WTC11 (cell line): ENCODE data around the gene LYST.

Experiments
- CREM ChIP-seq: sonication (generic); formaldehyde crosslinking; IDR thresholded peaks from 2 replicates; pipeline ENCODE4 v1.8.1; 2022; ENCODE audit warnings: mild to moderate bottlenecking, missing genetic modification reagents, moderate library complexity
- EMX1 ChIP-seq: fragments of 250-450 bp; sonication (Bioruptor Pico); IDR thresholded peaks from 2 replicates; pipeline ENCODE4 v1.8.0; 2021; ENCODE audit warnings: mild to moderate bottlenecking
- ESRRA ChIP-seq: sonication (generic); formaldehyde crosslinking; IDR thresholded peaks from 2 replicates; pipeline ENCODE4 v1.8.1; 2022; ENCODE audit warnings: mild to moderate bottlenecking, missing genetic modification reagents, borderline replicate concordance
- GRHL2 ChIP-seq: fragments of 250-450 bp; sonication (Bioruptor Pico); IDR thresholded peaks from 2 replicates; pipeline ENCODE4 v1.8.0; 2022; ENCODE audit warnings: mild to moderate bottlenecking, moderate library complexity; ENCODE audit not compliant: insufficient replicate concordance, severe bottlenecking
- IRF2 ChIP-seq: sonication (generic); formaldehyde crosslinking; IDR thresholded peaks from 2 replicates; pipeline ENCODE4 v1.8.0; 2022; ENCODE audit warnings: low read depth, missing genetic modification reagents, borderline replicate concordance
- KAT7 ChIP-seq: sonication (generic); formaldehyde crosslinking; IDR thresholded peaks from 2 replicates; pipeline ENCODE4 v1.8.1; 2023; ENCODE audit warnings: missing genetic modification reagents, mild to moderate bottlenecking, borderline replicate concordance
- SP1 ChIP-seq: sonication (generic); formaldehyde crosslinking; conservative IDR thresholded peaks from 2 replicates; pipeline ENCODE4 v1.8.1; 2022; ENCODE audit warnings: missing genetic modification reagents
- ZBTB21 ChIP-seq: sonication (generic); formaldehyde crosslinking; IDR thresholded peaks from 2 replicates; pipeline ENCODE4 v1.8.1; 2023; ENCODE audit warnings: mild to moderate bottlenecking, missing genetic modification reagents, borderline replicate concordance
- TF ChIP-seq, protein P1 (sequence below): sonication (generic); formaldehyde crosslinking; conservative IDR thresholded peaks from 2 replicates; pipeline ENCODE4 v1.8.1; 2022; ENCODE audit warnings: mild to moderate bottlenecking, missing genetic modification reagents
- TF ChIP-seq, protein P2 (sequence below): fragments of 200-600 bp; IDR thresholded peaks from 2 replicates; pipeline ENCODE4 v1.8.0; 2022; ENCODE audit warnings: antibody characterized with exemption
- TF ChIP-seq, protein P3 (sequence below): sonication (generic); formaldehyde crosslinking; IDR thresholded peaks from 2 replicates; pipeline ENCODE4 v1.8.0; 2022; ENCODE audit warnings: mild to moderate bottlenecking, missing genetic modification reagents
- TF ChIP-seq, protein P4 (sequence below): sonication (generic); formaldehyde crosslinking; IDR thresholded peaks from 2 replicates; pipeline ENCODE4 v1.8.0; 2023; ENCODE audit warnings: missing genetic modification reagents, mild to moderate bottlenecking, borderline replicate concordance
- TF ChIP-seq, protein P5 (sequence below): sonication (generic); formaldehyde crosslinking; IDR thresholded peaks from 2 replicates; pipeline ENCODE4 v1.8.0; 2022; ENCODE audit warnings: mild to moderate bottlenecking, missing genetic modification reagents
- TF ChIP-seq, protein P6 (sequence below): sonication (generic); formaldehyde crosslinking; IDR thresholded peaks from 2 replicates; pipeline ENCODE4 v1.8.1; 2022; ENCODE audit warnings: low read depth, missing genetic modification reagents, borderline replicate concordance

DNA sequence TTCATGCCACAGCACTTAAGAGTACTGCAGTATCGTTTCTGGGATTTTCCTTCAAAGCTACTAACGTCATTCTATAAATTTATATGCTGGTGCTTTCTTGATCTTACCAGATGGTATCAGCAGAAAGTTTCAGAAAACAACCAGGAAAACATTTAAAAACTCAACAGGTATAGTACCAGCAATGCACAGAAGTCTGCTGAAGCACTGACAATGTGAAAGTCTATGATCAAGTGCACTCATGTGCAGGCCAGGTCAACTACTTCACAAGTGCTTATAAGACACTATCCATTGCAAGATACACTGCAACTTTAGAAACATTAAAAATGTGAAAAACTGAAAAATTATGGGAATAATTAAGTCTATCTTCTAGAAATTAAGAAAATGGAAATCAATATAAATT, 34.7 kb downstream of the LYST start:
- TF ChIP-seq, protein P1, sequence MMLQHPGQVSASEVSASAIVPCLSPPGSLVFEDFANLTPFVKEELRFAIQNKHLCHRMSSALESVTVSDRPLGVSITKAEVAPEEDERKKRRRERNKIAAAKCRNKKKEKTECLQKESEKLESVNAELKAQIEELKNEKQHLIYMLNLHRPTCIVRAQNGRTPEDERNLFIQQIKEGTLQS = no peak
- TF ChIP-seq, protein P2, sequence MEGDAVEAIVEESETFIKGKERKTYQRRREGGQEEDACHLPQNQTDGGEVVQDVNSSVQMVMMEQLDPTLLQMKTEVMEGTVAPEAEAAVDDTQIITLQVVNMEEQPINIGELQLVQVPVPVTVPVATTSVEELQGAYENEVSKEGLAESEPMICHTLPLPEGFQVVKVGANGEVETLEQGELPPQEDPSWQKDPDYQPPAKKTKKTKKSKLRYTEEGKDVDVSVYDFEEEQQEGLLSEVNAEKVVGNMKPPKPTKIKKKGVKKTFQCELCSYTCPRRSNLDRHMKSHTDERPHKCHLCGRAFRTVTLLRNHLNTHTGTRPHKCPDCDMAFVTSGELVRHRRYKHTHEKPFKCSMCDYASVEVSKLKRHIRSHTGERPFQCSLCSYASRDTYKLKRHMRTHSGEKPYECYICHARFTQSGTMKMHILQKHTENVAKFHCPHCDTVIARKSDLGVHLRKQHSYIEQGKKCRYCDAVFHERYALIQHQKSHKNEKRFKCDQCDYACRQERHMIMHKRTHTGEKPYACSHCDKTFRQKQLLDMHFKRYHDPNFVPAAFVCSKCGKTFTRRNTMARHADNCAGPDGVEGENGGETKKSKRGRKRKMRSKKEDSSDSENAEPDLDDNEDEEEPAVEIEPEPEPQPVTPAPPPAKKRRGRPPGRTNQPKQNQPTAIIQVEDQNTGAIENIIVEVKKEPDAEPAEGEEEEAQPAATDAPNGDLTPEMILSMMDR = no peak
- TF ChIP-seq GRHL2 (CRISPR knock-in tag) (no peak), KAT7 (CRISPR knock-in tag) (no peak), IRF2 (CRISPR knock-in tag) (no peak), SP1 (CRISPR knock-in tag) (no peak), ESRRA (CRISPR knock-in tag) (no peak), CREM (CRISPR knock-in tag) (no peak), EMX1 (CRISPR knock-in tag) (no peak), ZBTB21 (CRISPR knock-in tag) (no peak)
- TF ChIP-seq, protein P3, sequence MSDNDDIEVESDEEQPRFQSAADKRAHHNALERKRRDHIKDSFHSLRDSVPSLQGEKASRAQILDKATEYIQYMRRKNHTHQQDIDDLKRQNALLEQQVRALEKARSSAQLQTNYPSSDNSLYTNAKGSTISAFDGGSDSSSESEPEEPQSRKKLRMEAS (CRISPR knock-in tag) = no peak
- TF ChIP-seq, protein P4, sequence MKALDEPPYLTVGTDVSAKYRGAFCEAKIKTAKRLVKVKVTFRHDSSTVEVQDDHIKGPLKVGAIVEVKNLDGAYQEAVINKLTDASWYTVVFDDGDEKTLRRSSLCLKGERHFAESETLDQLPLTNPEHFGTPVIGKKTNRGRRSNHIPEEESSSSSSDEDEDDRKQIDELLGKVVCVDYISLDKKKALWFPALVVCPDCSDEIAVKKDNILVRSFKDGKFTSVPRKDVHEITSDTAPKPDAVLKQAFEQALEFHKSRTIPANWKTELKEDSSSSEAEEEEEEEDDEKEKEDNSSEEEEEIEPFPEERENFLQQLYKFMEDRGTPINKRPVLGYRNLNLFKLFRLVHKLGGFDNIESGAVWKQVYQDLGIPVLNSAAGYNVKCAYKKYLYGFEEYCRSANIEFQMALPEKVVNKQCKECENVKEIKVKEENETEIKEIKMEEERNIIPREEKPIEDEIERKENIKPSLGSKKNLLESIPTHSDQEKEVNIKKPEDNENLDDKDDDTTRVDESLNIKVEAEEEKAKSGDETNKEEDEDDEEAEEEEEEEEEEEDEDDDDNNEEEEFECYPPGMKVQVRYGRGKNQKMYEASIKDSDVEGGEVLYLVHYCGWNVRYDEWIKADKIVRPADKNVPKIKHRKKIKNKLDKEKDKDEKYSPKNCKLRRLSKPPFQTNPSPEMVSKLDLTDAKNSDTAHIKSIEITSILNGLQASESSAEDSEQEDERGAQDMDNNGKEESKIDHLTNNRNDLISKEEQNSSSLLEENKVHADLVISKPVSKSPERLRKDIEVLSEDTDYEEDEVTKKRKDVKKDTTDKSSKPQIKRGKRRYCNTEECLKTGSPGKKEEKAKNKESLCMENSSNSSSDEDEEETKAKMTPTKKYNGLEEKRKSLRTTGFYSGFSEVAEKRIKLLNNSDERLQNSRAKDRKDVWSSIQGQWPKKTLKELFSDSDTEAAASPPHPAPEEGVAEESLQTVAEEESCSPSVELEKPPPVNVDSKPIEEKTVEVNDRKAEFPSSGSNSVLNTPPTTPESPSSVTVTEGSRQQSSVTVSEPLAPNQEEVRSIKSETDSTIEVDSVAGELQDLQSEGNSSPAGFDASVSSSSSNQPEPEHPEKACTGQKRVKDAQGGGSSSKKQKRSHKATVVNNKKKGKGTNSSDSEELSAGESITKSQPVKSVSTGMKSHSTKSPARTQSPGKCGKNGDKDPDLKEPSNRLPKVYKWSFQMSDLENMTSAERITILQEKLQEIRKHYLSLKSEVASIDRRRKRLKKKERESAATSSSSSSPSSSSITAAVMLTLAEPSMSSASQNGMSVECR (CRISPR knock-in tag) = no peak
- TF ChIP-seq, protein P5, sequence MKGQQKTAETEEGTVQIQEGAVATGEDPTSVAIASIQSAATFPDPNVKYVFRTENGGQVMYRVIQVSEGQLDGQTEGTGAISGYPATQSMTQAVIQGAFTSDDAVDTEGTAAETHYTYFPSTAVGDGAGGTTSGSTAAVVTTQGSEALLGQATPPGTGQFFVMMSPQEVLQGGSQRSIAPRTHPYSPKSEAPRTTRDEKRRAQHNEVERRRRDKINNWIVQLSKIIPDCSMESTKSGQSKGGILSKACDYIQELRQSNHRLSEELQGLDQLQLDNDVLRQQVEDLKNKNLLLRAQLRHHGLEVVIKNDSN (CRISPR knock-in tag) = no peak
- TF ChIP-seq, protein P6, sequence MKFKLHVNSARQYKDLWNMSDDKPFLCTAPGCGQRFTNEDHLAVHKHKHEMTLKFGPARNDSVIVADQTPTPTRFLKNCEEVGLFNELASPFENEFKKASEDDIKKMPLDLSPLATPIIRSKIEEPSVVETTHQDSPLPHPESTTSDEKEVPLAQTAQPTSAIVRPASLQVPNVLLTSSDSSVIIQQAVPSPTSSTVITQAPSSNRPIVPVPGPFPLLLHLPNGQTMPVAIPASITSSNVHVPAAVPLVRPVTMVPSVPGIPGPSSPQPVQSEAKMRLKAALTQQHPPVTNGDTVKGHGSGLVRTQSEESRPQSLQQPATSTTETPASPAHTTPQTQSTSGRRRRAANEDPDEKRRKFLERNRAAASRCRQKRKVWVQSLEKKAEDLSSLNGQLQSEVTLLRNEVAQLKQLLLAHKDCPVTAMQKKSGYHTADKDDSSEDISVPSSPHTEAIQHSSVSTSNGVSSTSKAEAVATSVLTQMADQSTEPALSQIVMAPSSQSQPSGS (CRISPR knock-in tag) = no peak
